Testis (tissue), 2 donors: ENCODE data around the gene LRRC3.

Experiments
- CTCF ChIP-seq, 3 experiments: fragments of 450-650 bp in 2 of 3; fragments of 200-600 bp in 1 of 3; sonication (generic) in 1 of 3; IDR thresholded peaks; one replicate each; pipeline ENCODE4 v1.5.1; 2016 to 2019; ENCODE audit warnings: antibody characterized with exemption in 3 of 3, mild to moderate bottlenecking in 2 of 3, moderate library complexity in 1 of 3
- POLR2A ChIP-seq: fragments of 450-650 bp; IDR thresholded peaks from one replicate; pipeline ENCODE4 v1.6.1; 2017; ENCODE audit warnings: antibody characterized with exemption, mild to moderate bottlenecking, moderate library complexity

- TF ChIP-seq CTCF (IDR thresholded peaks at IDR 0.05): no peak
- TF ChIP-seq POLR2A: no peak
Observed at GRCh38 chr21:44434568-44434925, 20.8 kb upstream of the LRRC3 start.
